Endodermal cell (in vitro differentiated cells): ENCODE results near the gene CNGA1. TPM values are rescaled to one million over a fixed set of nuclear protein-coding genes. Genes with fewer than 3 reads are reported as not detected.

Experiments
- DNase-seq: peaks from one replicate; pipeline ENCODE4 v3.0.0-alpha.2; 2017
- H3K27ac ChIP-seq: 2 replicates; pipeline ENCODE4 v1.5.1; 2013; ENCODE audit warnings: mild to moderate bottlenecking, low read depth, low read length, moderate library complexity
- H3K27me3 ChIP-seq: 2 replicates; pipeline ENCODE4 v1.6.1; 2013; ENCODE audit warnings: mild to moderate bottlenecking, low read length, moderate library complexity; ENCODE audit not compliant: insufficient read depth, control insufficient read depth, poor library complexity, severe bottlenecking
- H3K36me3 ChIP-seq: 2 replicates; pipeline ENCODE4 v1.7.0; 2013; ENCODE audit warnings: mild to moderate bottlenecking, low read length, moderate library complexity; ENCODE audit not compliant: control insufficient read depth, insufficient read depth
- H3K4me1 ChIP-seq: one replicate; pipeline ENCODE4 v1.7.0; 2013; ENCODE audit warnings: low read length; ENCODE audit not compliant: control insufficient read depth, insufficient read depth
- H3K4me3 ChIP-seq: 2 replicates; pipeline ENCODE4 v1.5.1; 2013; ENCODE audit warnings: mild to moderate bottlenecking, low read length, moderate library complexity
- H3K9ac ChIP-seq: 2 replicates; pipeline ENCODE4 v1.6.1; 2013; ENCODE audit warnings: mild to moderate bottlenecking, low read length, moderate library complexity; ENCODE audit not compliant: poor library complexity, severe bottlenecking; ENCODE audit errors: extremely low read depth
- H3K9me3 ChIP-seq: 2 replicates; pipeline ENCODE4 v1.6.1; 2013; ENCODE audit warnings: mild to moderate bottlenecking, low read length, moderate library complexity; ENCODE audit not compliant: control insufficient read depth
- H3K27ac Mint-ChIP-seq: 2 replicates; pipeline ENCODE4 v1.8.0; 2020; ENCODE audit warnings: mixed read lengths
- H3K27me3 Mint-ChIP-seq: 2 replicates; pipeline ENCODE4 v1.8.0; 2021; ENCODE audit warnings: mild to moderate bottlenecking, mixed read lengths; ENCODE audit not compliant: insufficient read depth
- H3K36me3 Mint-ChIP-seq: 2 replicates; pipeline ENCODE4 v1.8.0; 2020; ENCODE audit warnings: low read depth, mixed read lengths
- H3K4me1 Mint-ChIP-seq: 2 replicates; pipeline ENCODE4 v1.8.0; 2020; ENCODE audit warnings: mixed read lengths
- H3K4me3 Mint-ChIP-seq: 2 replicates; pipeline ENCODE4 v1.8.0; 2020; ENCODE audit warnings: mild to moderate bottlenecking, moderate library complexity, mixed read lengths
- H3K9me3 Mint-ChIP-seq: 2 replicates; pipeline ENCODE4 v1.8.0; 2020; ENCODE audit warnings: mild to moderate bottlenecking, mixed read lengths
- WGBS, 2 experiments: methylation state at CpG; one replicate each; pipeline versions ENCODE4 v1.1.5 to v1.1.7; 2013; ENCODE audit warnings: missing lambda C conversion rate in 2 of 2, mixed read lengths in 1 of 2; ENCODE audit not compliant: insufficient coverage in 1 of 2, insufficient read length in 1 of 2; 5-methylcytosine and 5-hydroxymethylcytosine counted together
- total RNA-seq, 2 donors: library from RNA; stranded (reverse); fragmentation: NEBNext Ultra II Directional in 1 of 2; extraction: Animal tissue kit (Norgen Biotek cat#: 25700) in 1 of 2; gene quantifications; 2 replicates in 1 of 2; 3 replicates in 1 of 2; pipeline ENCODE4 v1.2.1, GENCODE V29; 2021
- TF ChIP-seq, protein P1 (sequence below): fragments of 200-600 bp; sonication (generic); conservative IDR thresholded peaks from 2 replicates; pipeline ENCODE4 v1.5.0; 2021; ENCODE audit warnings: antibody characterized with exemption, mild to moderate bottlenecking

The CNGA1 gene
- total RNA-seq, 2 donors from 2014 or later, result 0.24 TPM; not detected in 1

- H3K9me3 ChIP-seq, result no peaks in the 10 kb centered on the region
- no peaks in the 10 kb centered on the region for H3K36me3 ChIP-seq
- no peak overlapping the region for H3K27ac ChIP-seq
- H3K27ac Mint-ChIP-seq, result no peak overlapping the region
- TF ChIP-seq, protein P1, sequence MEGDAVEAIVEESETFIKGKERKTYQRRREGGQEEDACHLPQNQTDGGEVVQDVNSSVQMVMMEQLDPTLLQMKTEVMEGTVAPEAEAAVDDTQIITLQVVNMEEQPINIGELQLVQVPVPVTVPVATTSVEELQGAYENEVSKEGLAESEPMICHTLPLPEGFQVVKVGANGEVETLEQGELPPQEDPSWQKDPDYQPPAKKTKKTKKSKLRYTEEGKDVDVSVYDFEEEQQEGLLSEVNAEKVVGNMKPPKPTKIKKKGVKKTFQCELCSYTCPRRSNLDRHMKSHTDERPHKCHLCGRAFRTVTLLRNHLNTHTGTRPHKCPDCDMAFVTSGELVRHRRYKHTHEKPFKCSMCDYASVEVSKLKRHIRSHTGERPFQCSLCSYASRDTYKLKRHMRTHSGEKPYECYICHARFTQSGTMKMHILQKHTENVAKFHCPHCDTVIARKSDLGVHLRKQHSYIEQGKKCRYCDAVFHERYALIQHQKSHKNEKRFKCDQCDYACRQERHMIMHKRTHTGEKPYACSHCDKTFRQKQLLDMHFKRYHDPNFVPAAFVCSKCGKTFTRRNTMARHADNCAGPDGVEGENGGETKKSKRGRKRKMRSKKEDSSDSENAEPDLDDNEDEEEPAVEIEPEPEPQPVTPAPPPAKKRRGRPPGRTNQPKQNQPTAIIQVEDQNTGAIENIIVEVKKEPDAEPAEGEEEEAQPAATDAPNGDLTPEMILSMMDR, result no peak
- DNase-seq, result no peak
- H3K27me3 ChIP-seq, result no peaks in the 10 kb centered on the region
- H3K36me3 Mint-ChIP-seq, result no peaks in the 10 kb centered on the region
- no peak overlapping the region for H3K9ac ChIP-seq
- H3K4me3 Mint-ChIP-seq, result no peak overlapping the region
- 83 to 94% methylated on average over 5 to 10 of the region's 10 CpGs for WGBS, 2 experiments
- H3K27me3 Mint-ChIP-seq, result no peaks in the 10 kb centered on the region
- H3K4me1 Mint-ChIP-seq, result no peaks in the 10 kb centered on the region
- H3K9me3 Mint-ChIP-seq, result no peaks in the 10 kb centered on the region
- H3K4me3 ChIP-seq, result no peak overlapping the region
- H3K4me1 ChIP-seq, result no peaks in the 10 kb centered on the region
Observed at GRCh38 chr4:47954245-47954644, 62.2 kb downstream of the CNGA1 start.

DNA sequence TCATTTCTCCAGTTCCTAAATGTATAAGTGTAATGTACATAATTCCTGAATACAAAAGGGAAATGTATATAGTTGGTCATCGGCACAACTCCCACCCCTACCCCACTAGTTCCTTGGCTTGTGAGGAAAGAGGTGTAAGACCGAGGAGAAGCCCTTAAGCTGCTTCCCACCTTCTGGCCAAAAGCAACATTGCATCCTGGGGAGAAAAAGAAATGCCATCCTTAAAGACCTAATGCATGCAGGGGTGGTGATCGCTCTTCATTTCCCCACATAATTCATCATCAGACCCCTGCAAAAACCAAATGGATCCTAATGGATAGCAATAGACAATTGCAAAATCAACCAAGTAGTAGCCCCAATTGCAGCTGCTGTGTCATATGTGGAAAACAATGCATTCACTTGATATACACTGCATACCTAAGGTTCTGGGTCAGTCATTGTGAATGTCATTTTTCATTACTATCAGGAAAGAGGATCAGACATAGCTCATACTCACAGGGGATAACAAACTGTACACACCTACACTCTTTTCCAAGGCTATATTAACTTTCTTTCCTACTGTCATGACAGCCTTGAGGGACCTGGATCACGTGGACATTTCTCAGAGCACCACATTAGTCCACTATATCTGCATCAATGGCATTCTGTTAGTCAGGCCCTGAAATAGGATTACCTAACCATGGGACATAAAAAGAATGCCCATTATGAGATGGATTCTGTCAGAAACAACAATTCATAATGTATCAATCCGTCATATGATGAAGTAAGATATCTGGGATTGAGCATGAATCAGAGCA, 70.4 kb downstream of the CNGA1 start:
- Histone ChIP-seq H3K4me3 (no peak overlapping the region), H3K9ac (no peak overlapping the region), H3K27me3 (no peaks in the 10 kb centered on the region), H3K9me3 (no peaks in the 10 kb centered on the region), H3K36me3 (no peaks in the 10 kb centered on the region), H3K4me1 (peaks cover 6% of the 10 kb centered on the region), H3K27ac (no peak overlapping the region)
- TF ChIP-seq, protein P1, result peak; percentile 67
- H3K27ac Mint-ChIP-seq, result no peak overlapping the region
- DNase-seq, result no peak
- no peaks in the 10 kb centered on the region for H3K36me3 Mint-ChIP-seq
- no peaks in the 10 kb centered on the region for H3K9me3 Mint-ChIP-seq
- no peak overlapping the region for H3K4me3 Mint-ChIP-seq
- H3K27me3 Mint-ChIP-seq, result no peaks in the 10 kb centered on the region
- peaks cover 19% of the 10 kb centered on the region for H3K4me1 Mint-ChIP-seq
- WGBS, 2 experiments, result 70 to 91% methylated on average over 2 to 4 of the region's 5 CpGs

GRCh38 chr4:47942081-47942819, 74.2 kb downstream of the CNGA1 start:
- Mint-ChIP-seq H3K27ac (no peak overlapping the region), H3K9me3 (no peaks in the 10 kb centered on the region), H3K36me3 (no peaks in the 10 kb centered on the region), H3K4me1 (peaks cover 19% of the 10 kb centered on the region), H3K4me3 (no peak overlapping the region), H3K27me3 (no peaks in the 10 kb centered on the region)
- Histone ChIP-seq H3K4me1 (peaks cover 6% of the 10 kb centered on the region), H3K9ac (no peak overlapping the region), H3K4me3 (peak overlapping the region; percentile 57), H3K9me3 (no peaks in the 10 kb centered on the region), H3K27me3 (no peaks in the 10 kb centered on the region), H3K36me3 (no peaks in the 10 kb centered on the region), H3K27ac (no peak overlapping the region)
- TF ChIP-seq, protein P1, result no peak
- 60% methylated on average over 8 of the region's 10 CpGs; no CpG with 5 or more reads in 1 of the 2 experiments for WGBS, 2 experiments
- peak; percentile 53 for DNase-seq
